DMS153 treated with DMSO at 0.1 percent for 48 hours (cell line): ENCODE data around the gene SGSH.
"Not testable (repeated sequence)": the region's sequence is repeated elsewhere in the genome, so short reads cannot be mapped to it uniquely, and the experiment has no call there.

Experiments
- DNase-seq: peaks from one replicate; lab custom pipeline; 2025; ENCODE audit not compliant: unreplicated experiment; lab: John Stamatoyannopoulos, UW

The SGSH gene

DNA sequence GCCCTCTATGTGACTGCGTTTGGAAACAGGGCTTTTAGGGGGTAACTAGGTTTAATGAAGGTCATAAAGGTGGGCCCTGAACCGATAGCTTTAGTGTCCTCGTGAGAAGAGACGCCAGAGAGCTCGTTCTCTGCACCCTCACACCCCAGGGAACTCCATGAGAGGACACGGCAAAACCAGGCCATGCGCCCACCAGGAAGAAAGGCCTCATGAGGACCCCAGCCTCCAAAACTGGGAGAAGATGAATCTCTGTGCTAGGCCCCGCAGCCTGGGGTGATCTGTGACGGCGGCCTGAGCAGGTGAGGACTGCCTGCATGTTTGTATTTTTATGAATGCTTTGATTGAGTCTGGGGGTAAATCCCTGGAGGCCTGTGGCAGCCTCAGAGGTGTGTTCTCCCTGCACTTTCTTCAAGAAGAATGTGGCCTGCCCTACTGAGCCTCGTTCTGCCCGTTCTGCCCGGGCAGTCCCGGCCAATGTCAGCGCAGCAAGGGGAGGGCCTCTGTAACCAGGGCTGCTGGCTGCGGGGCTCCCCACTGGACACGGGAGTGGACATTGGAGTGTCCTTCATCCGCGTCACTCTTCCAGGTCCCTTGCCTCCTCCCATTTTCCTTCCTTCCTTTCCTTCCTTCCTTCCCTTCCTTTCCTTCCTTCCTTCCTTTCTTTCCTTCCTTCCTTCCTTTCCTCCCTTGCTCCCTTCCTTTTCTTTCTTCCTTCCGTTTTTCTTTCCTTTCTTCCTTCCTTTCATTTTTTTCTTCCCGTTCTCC is 33.7 kb upstream of the SGSH start:
- no peak for DNase-seq

GRCh38 chr17:80252871-80253270 is 32.7 kb upstream of the SGSH start:
- peak; percentile 64 for DNase-seq

GRCh38 chr17:80251966-80252365 is 31.8 kb upstream of the SGSH start:
- DNase-seq, result no peak

GRCh38 chr17:80248894-80249710 is 29.0 kb upstream of the SGSH start:
- no peak for DNase-seq

GRCh38 chr17:80248001-80248893 is 28.1 kb upstream of the SGSH start:
- DNase-seq, result no peak

GRCh38 chr17:80247561-80247960 is 27.4 kb upstream of the SGSH start:
- DNase-seq, result no peak

DNA sequence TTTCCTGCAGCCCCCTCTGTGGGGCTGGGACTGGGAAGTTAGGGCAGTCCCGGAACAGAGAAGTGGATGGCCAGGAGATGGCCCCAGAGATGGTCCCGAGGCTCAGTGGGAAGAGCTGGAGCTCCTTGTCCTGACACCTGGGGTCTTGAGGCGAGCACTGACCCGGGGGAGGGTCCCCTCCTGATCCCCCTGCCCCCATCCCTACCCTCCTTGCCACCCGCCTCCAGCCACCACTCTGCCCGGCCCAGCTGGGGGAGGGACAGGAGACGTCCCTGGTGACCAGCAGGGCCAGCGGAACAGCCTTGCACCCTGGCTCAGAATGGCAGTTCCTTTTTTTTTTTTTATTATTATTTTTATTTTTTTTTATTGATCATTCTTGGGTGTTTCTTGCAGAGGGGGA is 26.6 kb upstream of the SGSH start:
- DNase-seq, result no peak

GRCh38 chr17:80246266-80246681 is 26.1 kb upstream of the SGSH start:
- no peak for DNase-seq

- no peak for DNase-seq
Measured at GRCh38 chr17:80245566-80246265, 25.6 kb upstream of the SGSH start.

- DNase-seq, result no peak
Measured at GRCh38 chr17:80244871-80245509, 24.9 kb upstream of the SGSH start.

DNA sequence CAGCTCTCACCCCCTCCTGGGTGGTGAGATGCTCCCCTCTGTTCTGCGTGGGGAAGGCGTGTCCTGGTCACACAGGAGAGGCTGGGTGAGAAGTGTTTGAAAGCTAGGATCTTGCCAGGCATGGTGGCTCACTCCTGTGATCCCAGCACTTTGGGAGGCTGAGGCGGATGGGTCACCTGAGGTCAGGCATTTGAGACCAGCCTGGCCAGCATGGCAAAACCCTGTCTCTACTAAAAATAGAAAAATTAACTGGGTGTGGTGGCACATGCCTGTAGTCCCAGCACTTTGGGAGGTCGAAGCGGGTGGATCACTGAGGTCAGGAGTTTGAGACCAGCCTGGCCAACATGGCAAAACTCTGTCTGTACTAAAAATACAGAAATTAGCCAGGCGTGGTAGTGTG is 24.3 kb upstream of the SGSH start:
- DNase-seq, result not testable (repeated sequence)

GRCh38 chr17:80243526-80244433 is 23.6 kb upstream of the SGSH start:
- DNase-seq, result no peak

- DNase-seq, result no peak
Measured at GRCh38 chr17:80242505-80242904, 22.4 kb upstream of the SGSH start.

- DNase-seq, result no peak
Measured at GRCh38 chr17:80237386-80237785, 17.3 kb upstream of the SGSH start.

- DNase-seq, result no peak
Measured at GRCh38 chr17:80236911-80237310, 16.8 kb upstream of the SGSH start.

- no peak for DNase-seq
Measured at GRCh38 chr17:80233202-80233601, 13.1 kb upstream of the SGSH start.

- DNase-seq, result no peak
Measured at GRCh38 chr17:80232438-80232837, 12.3 kb upstream of the SGSH start.

DNA sequence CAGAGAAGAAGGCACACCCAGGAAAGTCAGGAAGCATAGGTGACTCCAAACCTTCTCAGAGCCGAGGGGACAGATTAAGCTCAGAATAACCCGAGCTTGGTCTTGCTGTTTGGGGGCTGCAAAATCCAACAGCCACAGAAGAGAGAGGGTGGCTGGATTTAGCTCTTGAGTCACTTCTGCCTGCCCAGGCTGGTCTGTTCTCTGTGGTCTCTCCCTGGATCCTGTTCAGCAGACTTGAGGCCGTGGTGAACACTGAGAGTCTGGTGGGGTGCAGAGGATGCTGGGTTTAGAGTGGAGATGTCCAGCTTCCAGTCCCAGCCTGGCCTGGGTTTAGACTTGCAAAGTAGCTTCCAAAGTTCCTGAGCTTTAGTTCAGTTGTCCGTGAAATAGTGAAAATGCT is 8.9 kb upstream of the SGSH start:
- no peak for DNase-seq

- DNase-seq, result no peak
Measured at GRCh38 chr17:80228477-80228876, 8.3 kb upstream of the SGSH start.
